ENCODE results near the gene EIF5AL1.
"Not testable (repeated sequence)": the region's sequence is repeated elsewhere in the genome, so short reads cannot be mapped to it uniquely, and the experiment has no call there.

The EIF5AL1 gene

DNA sequence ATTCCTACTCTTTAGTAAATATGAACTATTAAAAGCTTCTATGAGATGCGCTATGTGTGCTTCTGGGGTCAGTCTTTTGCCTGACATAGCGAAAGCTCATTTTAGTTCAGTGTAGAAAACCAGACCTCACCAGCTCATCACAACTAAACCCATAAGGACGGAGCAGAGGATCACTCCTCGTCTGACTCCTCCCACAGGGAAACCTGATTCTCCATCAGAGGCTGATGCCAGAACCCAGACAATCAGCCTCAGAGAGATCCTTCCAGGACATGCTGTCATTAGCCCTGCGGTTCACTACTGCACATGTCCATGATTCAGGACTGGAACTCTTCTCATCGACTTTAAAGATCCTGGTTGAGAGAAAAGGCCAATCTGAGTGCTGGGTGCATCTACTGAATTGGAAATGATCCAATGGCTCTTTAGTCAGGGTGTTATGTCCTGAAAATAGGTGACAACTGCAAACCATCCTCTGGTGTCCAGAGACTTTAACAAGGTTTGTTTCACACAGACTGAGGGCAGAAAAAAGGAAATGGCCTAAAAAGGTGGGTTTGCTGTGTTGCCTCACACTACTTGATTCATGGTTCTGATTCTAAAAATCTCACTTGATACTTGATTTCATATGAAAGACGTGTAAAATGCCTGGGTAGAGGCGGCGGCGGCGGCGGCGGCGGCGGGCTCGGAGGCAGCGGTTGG, at the start of gene EIF5AL1:
TSS of gene EIF5AL1 (plus strand) at position 643 of the 693 bp plus-strand sequence. CDS start 117 bp downstream, outside the sequence.
- not testable (repeated sequence) for DNase-seq (ENCODE audit: low read depth); H3K4me3 ChIP-seq (ENCODE audit: low read length)

DNA sequence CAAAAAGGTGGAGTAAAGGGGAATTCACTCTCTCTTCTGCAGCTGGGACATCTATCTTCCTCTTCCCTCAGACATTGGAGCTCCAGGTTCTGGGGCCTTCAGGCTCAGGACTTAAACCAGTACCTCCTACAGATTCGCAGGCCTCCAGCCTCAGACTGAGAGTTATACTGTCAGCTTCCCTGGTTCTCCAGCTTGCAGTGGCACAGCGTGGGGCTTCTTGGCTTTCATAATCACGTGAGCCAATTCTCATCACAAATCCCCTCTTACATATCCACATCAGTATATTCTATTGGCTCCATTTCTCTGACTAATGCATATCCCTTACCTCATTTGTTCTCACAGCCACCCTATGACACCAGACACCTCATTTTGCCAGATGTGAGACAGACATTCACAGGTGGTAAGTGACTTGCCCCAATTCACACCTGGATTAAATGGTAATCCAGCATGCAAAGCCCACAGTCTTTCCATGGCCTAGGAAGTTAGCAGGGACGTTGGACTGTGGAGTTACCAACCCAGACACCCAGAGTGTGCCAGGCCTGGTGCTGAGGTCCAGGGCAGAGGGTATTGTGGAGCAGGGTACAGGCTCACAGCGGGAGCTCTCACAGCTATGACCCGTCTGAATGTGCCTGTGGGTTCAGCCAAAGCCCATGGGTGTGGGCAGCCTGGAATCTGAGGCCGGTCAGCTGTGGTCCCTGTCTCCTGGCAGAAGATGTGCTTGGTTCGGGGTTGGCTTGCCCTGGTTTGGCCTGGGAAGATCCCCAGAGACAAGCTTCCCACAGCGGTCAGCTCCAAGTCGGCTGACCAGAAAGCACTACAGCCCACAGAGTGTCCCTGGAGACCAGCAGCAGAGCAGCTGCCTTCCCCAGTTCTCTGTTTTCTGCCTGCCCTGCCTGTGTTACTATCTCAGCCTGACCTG, 48.5 kb upstream of the EIF5AL1 start:
- H3K4me3 ChIP-seq (ENCODE audit: low read length) = no peak overlapping the region
- TF ChIP-seq, protein P1, sequence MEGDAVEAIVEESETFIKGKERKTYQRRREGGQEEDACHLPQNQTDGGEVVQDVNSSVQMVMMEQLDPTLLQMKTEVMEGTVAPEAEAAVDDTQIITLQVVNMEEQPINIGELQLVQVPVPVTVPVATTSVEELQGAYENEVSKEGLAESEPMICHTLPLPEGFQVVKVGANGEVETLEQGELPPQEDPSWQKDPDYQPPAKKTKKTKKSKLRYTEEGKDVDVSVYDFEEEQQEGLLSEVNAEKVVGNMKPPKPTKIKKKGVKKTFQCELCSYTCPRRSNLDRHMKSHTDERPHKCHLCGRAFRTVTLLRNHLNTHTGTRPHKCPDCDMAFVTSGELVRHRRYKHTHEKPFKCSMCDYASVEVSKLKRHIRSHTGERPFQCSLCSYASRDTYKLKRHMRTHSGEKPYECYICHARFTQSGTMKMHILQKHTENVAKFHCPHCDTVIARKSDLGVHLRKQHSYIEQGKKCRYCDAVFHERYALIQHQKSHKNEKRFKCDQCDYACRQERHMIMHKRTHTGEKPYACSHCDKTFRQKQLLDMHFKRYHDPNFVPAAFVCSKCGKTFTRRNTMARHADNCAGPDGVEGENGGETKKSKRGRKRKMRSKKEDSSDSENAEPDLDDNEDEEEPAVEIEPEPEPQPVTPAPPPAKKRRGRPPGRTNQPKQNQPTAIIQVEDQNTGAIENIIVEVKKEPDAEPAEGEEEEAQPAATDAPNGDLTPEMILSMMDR (conservative IDR thresholded peaks at IDR 0.05; ENCODE audit: low read depth, low read length) = no peak
- no peak for DNase-seq (ENCODE audit: low read depth)

DNA sequence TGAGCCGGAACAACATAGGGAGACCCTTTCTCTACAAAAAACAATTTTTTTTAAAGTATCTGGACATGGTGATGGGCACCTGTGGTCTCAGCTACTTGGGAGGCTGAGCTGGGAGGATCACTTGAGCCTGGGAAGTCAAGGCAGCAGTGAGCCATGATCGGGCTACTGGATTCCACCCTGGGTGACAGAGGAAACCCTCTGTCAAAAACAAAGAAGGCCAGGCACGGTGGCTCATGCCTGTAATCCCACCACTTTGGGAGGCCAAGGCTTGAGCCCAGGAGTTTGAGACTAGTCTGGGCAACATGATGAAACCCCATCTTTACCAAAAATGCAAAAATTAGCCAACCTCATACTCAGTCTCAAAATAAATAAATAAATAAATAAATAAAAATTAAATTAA, 47.0 kb upstream of the EIF5AL1 start:
- TF ChIP-seq, protein P1 (conservative IDR thresholded peaks at IDR 0.05; ENCODE audit: low read depth, low read length) = no peak
- no peak for DNase-seq (ENCODE audit: low read depth)

DNA sequence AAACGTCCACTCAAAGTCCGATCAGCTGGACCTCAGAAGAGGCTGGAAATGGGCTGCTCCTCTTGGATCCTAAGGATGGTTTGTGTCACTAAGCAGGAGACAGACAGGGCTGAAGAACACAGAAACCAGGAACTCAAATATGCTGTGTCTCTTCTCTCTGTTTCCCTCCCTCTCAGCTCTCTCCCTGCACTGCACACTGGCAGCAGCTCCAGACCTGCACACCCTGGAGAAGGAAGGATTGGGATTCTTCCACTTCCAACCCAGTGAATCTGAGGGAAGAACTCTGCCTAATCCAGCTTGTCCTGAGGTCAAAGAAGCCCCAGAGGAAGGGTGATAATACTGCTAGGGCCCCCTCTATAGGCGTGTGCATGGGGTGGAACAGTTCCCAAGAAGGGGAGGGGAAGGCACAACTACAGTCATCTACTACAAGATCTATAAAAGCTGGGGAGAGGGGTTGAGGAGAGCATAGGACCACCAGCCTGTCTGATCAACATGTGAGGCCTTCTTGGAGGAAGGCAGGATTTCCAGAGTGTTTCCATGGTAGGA, 44.2 kb upstream of the EIF5AL1 start:
- no peak overlapping the region for H3K4me3 ChIP-seq (ENCODE audit: low read length)
- TF ChIP-seq, protein P1 (conservative IDR thresholded peaks at IDR 0.05; ENCODE audit: low read depth, low read length) = no peak
- no peak for DNase-seq (ENCODE audit: low read depth)

More for the DNA sequence above, 47.0 kb upstream of the EIF5AL1 start:
- no peak overlapping the region for H3K4me3 ChIP-seq (ENCODE audit: low read length)

DNA sequence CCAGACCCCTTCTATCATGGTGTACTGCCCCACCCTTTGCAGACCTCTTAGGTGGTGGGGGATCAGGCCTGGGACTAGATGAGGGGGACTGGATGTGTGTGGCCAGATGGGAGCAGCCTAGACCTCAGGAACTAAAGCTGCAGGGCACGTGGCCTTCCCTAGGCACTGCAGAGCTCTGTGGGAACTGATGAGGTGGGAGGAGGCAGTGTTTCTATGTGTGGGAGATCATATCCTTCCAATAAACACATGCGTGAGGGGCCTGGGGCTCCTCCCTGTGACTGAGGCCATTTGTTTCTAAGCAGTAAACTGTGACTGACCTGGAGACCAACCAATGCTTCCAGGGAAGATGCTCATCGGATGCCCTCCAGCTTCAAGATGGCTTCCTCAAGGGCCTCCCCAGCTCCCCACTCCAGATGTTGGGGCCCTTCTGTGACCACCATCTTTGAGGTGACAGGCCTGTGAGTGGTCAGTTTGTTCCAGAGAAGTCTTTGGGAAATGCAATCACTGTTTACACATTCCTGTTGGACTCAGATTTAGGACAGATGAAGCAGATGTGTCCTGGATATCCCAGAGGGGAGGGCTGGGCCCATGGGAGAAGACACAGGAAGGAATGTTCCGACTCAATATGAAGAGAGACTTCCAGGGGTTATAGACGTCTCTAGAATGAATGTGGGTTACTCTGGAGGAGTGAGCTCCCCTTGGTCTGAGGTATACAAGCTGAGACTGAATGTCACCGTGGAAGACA, 43.3 kb upstream of the EIF5AL1 start:
- TF ChIP-seq, protein P1 (conservative IDR thresholded peaks at IDR 0.05; ENCODE audit: low read depth, low read length) = no peak
- no peak overlapping the region for H3K4me3 ChIP-seq (ENCODE audit: low read length)
- no peak for DNase-seq (ENCODE audit: low read depth)

DNA sequence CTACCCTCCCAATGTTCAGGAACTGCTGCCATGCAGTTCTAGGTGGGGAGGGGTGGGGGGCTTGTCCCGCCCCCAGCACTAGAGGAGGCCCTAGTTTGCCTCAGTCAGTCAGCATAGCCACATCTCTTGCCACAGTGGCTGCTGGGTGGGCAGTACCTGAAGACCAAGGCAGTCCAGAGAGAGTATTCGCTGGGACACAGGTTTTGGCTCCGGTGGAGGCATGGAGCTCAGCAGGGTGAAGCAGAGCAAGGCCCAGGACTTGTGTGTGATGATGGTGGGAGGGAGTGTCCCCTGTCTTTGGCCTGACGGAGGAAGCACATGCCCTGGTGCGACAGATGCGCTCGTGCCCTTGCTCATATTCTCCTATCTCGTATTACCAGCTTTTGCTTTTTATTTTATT, 42.2 kb upstream of the EIF5AL1 start:
- TF ChIP-seq, protein P1 (conservative IDR thresholded peaks at IDR 0.05; ENCODE audit: low read depth, low read length) = no peak

DNA sequence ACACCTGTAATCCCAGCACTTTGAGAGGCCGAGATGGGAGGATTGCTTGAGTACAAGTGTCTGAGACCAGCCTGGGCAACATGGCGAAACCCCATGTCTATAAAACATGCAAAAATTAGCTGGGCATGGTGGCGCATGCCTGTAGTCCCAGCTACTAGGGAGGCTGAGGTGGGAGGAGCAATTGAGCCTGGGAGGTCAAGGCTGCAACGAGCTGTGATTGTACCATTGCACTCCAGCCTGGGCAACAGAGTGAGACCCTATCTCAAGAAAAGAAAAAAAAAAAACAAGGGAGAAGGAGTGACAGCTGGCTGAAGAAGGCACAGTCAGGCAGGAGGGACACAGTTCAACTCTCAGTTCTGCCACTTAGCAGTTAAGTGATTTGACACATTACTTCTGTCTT, 40.6 kb upstream of the EIF5AL1 start:
- no peak overlapping the region for H3K4me3 ChIP-seq (ENCODE audit: low read length)
- TF ChIP-seq, protein P1 (conservative IDR thresholded peaks at IDR 0.05; ENCODE audit: low read depth, low read length) = no peak
- no peak for DNase-seq (ENCODE audit: low read depth)

More for the DNA sequence above, 42.2 kb upstream of the EIF5AL1 start:
- DNase-seq (ENCODE audit: low read depth) = no peak
- H3K4me3 ChIP-seq (ENCODE audit: low read length) = no peak overlapping the region

Measured in retinal pigment epithelial cell (primary cell).